H1 (cell line): ENCODE results near the gene PTPRG. TPM values are rescaled to one million over a fixed set of nuclear protein-coding genes. Genes with fewer than 3 reads are reported as not detected.

Experiments
- CTCF ChIA-PET: fragments of 300-600 bp; sonication (Branson Sonifier 250); formaldehyde crosslinking; loops from one replicate; lab custom pipeline; 2021; ENCODE audit not compliant: partially characterized antibody; lab: Charles Lee
- POLR2A ChIA-PET: fragments of 300-600 bp; sonication (Branson Sonifier 250); formaldehyde crosslinking; loops from one replicate; lab custom pipeline; 2021; ENCODE audit warnings: inconsistent platforms; ENCODE audit not compliant: partially characterized antibody; lab: Charles Lee
- DNase-seq, 2 experiments: peaks; one replicate each; pipeline versions ENCODE4 v3.0.0 to v3.0.0-alpha.2; 2010 to 2022; ENCODE audit warnings: low spot score in 2 of 2, low read depth in 1 of 2, mixed read lengths in 1 of 2
- FAIRE-seq: peaks from 2 replicates; lab custom pipeline; 2011; peaks lifted over from hg19 to GRCh38; lab: Jason Lieb, UNC
- H2AFZ ChIP-seq: 2 replicates; pipeline ENCODE4 v1.8.1; 2012; ENCODE audit warnings: low read length, inconsistent platforms
- H2AK5ac ChIP-seq: 2 replicates; pipeline ENCODE4 v1.6.1; 2013; ENCODE audit warnings: low read depth, low read length
- H2BK120ac ChIP-seq: replicated peaks from 2 replicates; pipeline ENCODE3; 2013; ENCODE audit warnings: low read depth, low read length, inconsistent platforms
- H2BK12ac ChIP-seq: 2 replicates; pipeline ENCODE4 v1.6.1; 2013; ENCODE audit warnings: low read depth, low read length
- H2BK15ac ChIP-seq: 2 replicates; pipeline ENCODE4 v1.6.1; 2013; ENCODE audit warnings: low read length
- H2BK20ac ChIP-seq: 2 replicates; pipeline ENCODE4 v1.6.1; 2013; ENCODE audit warnings: low read length
- H2BK5ac ChIP-seq: 2 replicates; pipeline ENCODE4 v1.6.1; 2013; ENCODE audit warnings: low read depth, low read length
- H3K14ac ChIP-seq: 2 replicates; pipeline ENCODE4 v1.6.1; 2013; ENCODE audit warnings: inconsistent platforms; ENCODE audit not compliant: insufficient read length
- H3K18ac ChIP-seq: 2 replicates; pipeline ENCODE4 v1.6.1; 2013; ENCODE audit warnings: low read length; ENCODE audit errors: extremely low read depth
- H3K23ac ChIP-seq: 2 replicates; pipeline ENCODE4 v1.6.1; 2013; ENCODE audit warnings: inconsistent platforms; ENCODE audit not compliant: insufficient read length
- H3K23me2 ChIP-seq: 2 replicates; pipeline ENCODE4 v1.6.1; 2013; ENCODE audit warnings: low read depth, low read length
- H3K27ac ChIP-seq: 2 replicates; pipeline ENCODE4 v1.6.1; 2011; ENCODE audit warnings: low read depth, low read length, inconsistent platforms
- H3K27me3 ChIP-seq, 4 experiments: replicated peaks in 1 of 4; 1 replicate in 1 of 4; 2 replicates in 3 of 4; pipeline versions ENCODE4 v1.6.1 to v1.8.1; 2011 to 2013; ENCODE audit warnings: low read length in 3 of 4, mild to moderate bottlenecking in 3 of 4, inconsistent platforms in 2 of 4, mixed read lengths in 2 of 4, moderate library complexity in 1 of 4; ENCODE audit not compliant: control insufficient read depth in 3 of 4, insufficient read depth in 3 of 4; ENCODE audit errors: extremely low read depth in 1 of 4
- H3K36me3 ChIP-seq, 4 experiments: 2 replicates each; pipeline versions ENCODE4 v1.6.1 to v1.8.1; 2011 to 2013; ENCODE audit warnings: mild to moderate bottlenecking in 4 of 4, low read length in 3 of 4, moderate library complexity in 2 of 4, control low read depth in 1 of 4, inconsistent platforms in 1 of 4; ENCODE audit not compliant: insufficient read depth in 4 of 4, control insufficient read depth in 2 of 4
- H3K4ac ChIP-seq: replicated peaks from 2 replicates; pipeline ENCODE3; 2013; ENCODE audit warnings: low read length, low read depth, mixed read lengths, inconsistent platforms; ENCODE audit not compliant: insufficient read length
- H3K4me1 ChIP-seq, 4 experiments: replicated peaks in 1 of 4; 1 replicate in 1 of 4; 2 replicates in 3 of 4; pipeline versions ENCODE4 v1.6.1 to v1.8.1; 2011 to 2013; ENCODE audit warnings: low read length in 3 of 4, inconsistent platforms in 2 of 4, mixed read lengths in 1 of 4; ENCODE audit not compliant: insufficient read depth in 4 of 4, control insufficient read depth in 3 of 4
- H3K4me2 ChIP-seq, 2 experiments: 2 replicates each; pipeline versions ENCODE4 v1.6.1 to v1.8.1; 2011 to 2013; ENCODE audit warnings: low read depth in 2 of 2, low read length in 2 of 2, control low read depth in 1 of 2, inconsistent platforms in 1 of 2, mild to moderate bottlenecking in 1 of 2; ENCODE audit not compliant: insufficient read depth in 1 of 2
- H3K4me3 ChIP-seq, 4 experiments: fragments of 200-600, 300-600 bp in 1 of 4; sonication (generic), shearing (Covaris generic), sonication (Bioruptor Twin) in 1 of 4; 2 replicates each; pipeline versions ENCODE4 v1.5.1 to v1.8.1; 2011 to 2016; ENCODE audit warnings: low read length in 4 of 4, low read depth in 3 of 4, control low read depth in 2 of 4, inconsistent platforms in 2 of 4, mild to moderate bottlenecking in 2 of 4, mixed read lengths in 1 of 4, moderate library complexity in 1 of 4; ENCODE audit not compliant: insufficient read depth in 2 of 4; ENCODE audit errors: extremely low read depth in 1 of 4
- H3K56ac ChIP-seq: replicated peaks from 2 replicates; pipeline ENCODE3; 2013; ENCODE audit warnings: low read depth, mild to moderate bottlenecking, mixed read lengths, low read length, inconsistent platforms; ENCODE audit not compliant: insufficient read length
- H3K79me1 ChIP-seq: 2 replicates; pipeline ENCODE4 v1.6.1; 2013; ENCODE audit warnings: low read depth, low read length, control low read depth
- H3K79me2 ChIP-seq, 2 experiments: 2 replicates each; pipeline versions ENCODE4 v1.6.1 to v1.8.1; 2012 to 2013; ENCODE audit warnings: low read length in 2 of 2, mild to moderate bottlenecking in 2 of 2, inconsistent platforms in 1 of 2; ENCODE audit not compliant: insufficient read depth in 2 of 2, control insufficient read depth in 1 of 2
- H3K9ac ChIP-seq, 4 experiments: replicated peaks in 1 of 4; 1 replicate in 1 of 4; 2 replicates in 3 of 4; pipeline versions ENCODE4 v1.6.1 to v1.8.1; 2011 to 2013; ENCODE audit warnings: low read depth in 3 of 4, low read length in 3 of 4, control low read depth in 2 of 4, mild to moderate bottlenecking in 2 of 4, moderate library complexity in 2 of 4, inconsistent platforms in 1 of 4; ENCODE audit errors: extremely low read depth in 1 of 4
- H3K9me3 ChIP-seq, 2 experiments: 2 replicates each; pipeline versions ENCODE4 v1.6.1 to v1.8.1; 2012 to 2013; ENCODE audit warnings: mild to moderate bottlenecking in 2 of 2, moderate library complexity in 2 of 2, control low read depth in 1 of 2, inconsistent platforms in 1 of 2, low read depth in 1 of 2, low read length in 1 of 2, mixed read lengths in 1 of 2; ENCODE audit not compliant: insufficient read depth in 2 of 2
- H4K20me1 ChIP-seq, 2 experiments: replicated peaks in 1 of 2; 2 replicates each; pipeline versions ENCODE3 to v1.8.1; 2011 to 2013; ENCODE audit warnings: inconsistent platforms in 2 of 2, low read length in 2 of 2, mild to moderate bottlenecking in 1 of 2; ENCODE audit not compliant: insufficient read depth in 2 of 2, control insufficient read depth in 1 of 2
- H4K5ac ChIP-seq: 2 replicates; pipeline ENCODE4 v1.6.1; 2013; ENCODE audit warnings: low read length, low read depth, mixed read lengths, inconsistent platforms; ENCODE audit not compliant: insufficient read length
- H4K8ac ChIP-seq: 2 replicates; pipeline ENCODE4 v1.8.0; 2013; ENCODE audit warnings: mild to moderate bottlenecking, moderate library complexity, low read length, inconsistent platforms; ENCODE audit not compliant: insufficient read depth; ENCODE audit errors: extremely low read depth
- H4K91ac ChIP-seq: replicated peaks from 2 replicates; pipeline ENCODE3; 2013; ENCODE audit warnings: low read length, mixed read lengths, inconsistent platforms; ENCODE audit not compliant: insufficient read length
- CEBPB ChIP-seq: IDR thresholded peaks from 2 replicates; pipeline ENCODE4 v1.6.1; 2012; ENCODE audit warnings: low read depth, low read length
- EGR1 ChIP-seq: IDR thresholded peaks from 2 replicates; pipeline ENCODE4 v1.6.1; 2011; ENCODE audit warnings: low read depth, low read length, borderline replicate concordance
- EZH2 ChIP-seq: fragments of 200-600 bp; sonication (generic); IDR thresholded peaks from 2 replicates; pipeline ENCODE4 v1.7.1; 2012; ENCODE audit warnings: low read depth, mild to moderate bottlenecking, moderate library complexity, low read length, inconsistent platforms; ENCODE audit not compliant: severe bottlenecking
- JUN ChIP-seq: IDR thresholded peaks from 2 replicates; pipeline ENCODE4 v1.6.1; 2011; ENCODE audit warnings: low read depth, mild to moderate bottlenecking, improper control_type of control experiment, low read length
- KDM5A ChIP-seq: fragments of 200-600 bp; IDR thresholded peaks from 2 replicates; pipeline ENCODE4 v1.7.1; 2012; ENCODE audit warnings: mild to moderate bottlenecking, low read length, inconsistent platforms, mixed read lengths
- NANOG ChIP-seq: IDR thresholded peaks from 2 replicates; pipeline ENCODE4 v1.6.1; 2011; ENCODE audit warnings: low read length, low read depth, mild to moderate bottlenecking, inconsistent platforms; ENCODE audit not compliant: insufficient read depth, poor library complexity, severe bottlenecking
- SIRT6 ChIP-seq: IDR thresholded peaks from one replicate; pipeline ENCODE4 v1.7.1; 2012; ENCODE audit warnings: low read length, inconsistent platforms
- TBP ChIP-seq: IDR thresholded peaks from 2 replicates; pipeline ENCODE4 v1.6.1; 2011; ENCODE audit warnings: low read depth, low read length, improper control_type of control experiment
- TEAD4 ChIP-seq: IDR thresholded peaks from 2 replicates; pipeline ENCODE4 v1.6.1; 2012; ENCODE audit warnings: low read depth, low read length, inconsistent platforms, mixed read lengths
- YY1 ChIP-seq: IDR thresholded peaks from 2 replicates; pipeline ENCODE4 v1.6.1; 2011; ENCODE audit warnings: low read depth, mild to moderate bottlenecking, low read length
- ZNF274 ChIP-seq: IDR thresholded peaks from 2 replicates; pipeline ENCODE4 v1.7.0; 2012; ENCODE audit warnings: low read length, borderline replicate concordance; ENCODE audit errors: extremely low read depth
- WGBS, 2 experiments: shearing (Covaris generic) in 1 of 2; methylation state at CpG; one replicate each; pipeline versions ENCODE4 v1.1.6 to v1.1.7; 2013 to 2015; ENCODE audit warnings: low lambda C conversion rate in 2 of 2, mixed read lengths in 2 of 2, inconsistent platforms in 1 of 2, low coverage in 1 of 2, missing lambda C conversion rate in 1 of 2; ENCODE audit not compliant: insufficient replicate concordance in 2 of 2, insufficient coverage in 1 of 2, insufficient read length in 1 of 2; ENCODE audit errors: extremely low coverage in 1 of 2, missing lambda C conversion rate in 1 of 2; 5-methylcytosine and 5-hydroxymethylcytosine counted together
- polyA plus RNA-seq, 7 experiments: library from polyadenylated mRNA; depleted of rRNA in 3 of 7; stranded (reverse) in 5 of 7; unstranded in 2 of 7; fragments of >200 nt in 5 of 7; fragments of 200-250 nt in 2 of 7; gene quantifications; 1 replicate in 5 of 7; 2 replicates in 1 of 7; 4 replicates in 1 of 7; pipeline versions ENCODE4 v1.2.1 to v1.2.3, GENCODE V29; 2011 to 2013; ENCODE audit warnings: missing spikeins in 2 of 7, mixed read lengths in 2 of 7
- total RNA-seq: library from RNA; stranded (reverse); fragmentation: NEBNext Ultra II Directional; extraction: Animal tissue kit (Norgen Biotek cat#: 25700); gene quantifications from 2 replicates; pipeline ENCODE4 v1.2.1, GENCODE V29; 2021
- TF ChIP-seq, protein P1 (sequence below): IDR thresholded peaks from 2 replicates; pipeline ENCODE4 v1.6.1; 2011; ENCODE audit warnings: low read length, improper control_type of control experiment

The PTPRG gene
- total and polyA plus RNA-seq, 2 of the 8 experiments (the other 6 are each of a cell fraction or from before 2014, with no cell fraction given): 23.3 to 96.2 TPM

- Histone ChIP-seq H4K5ac (no peak overlapping the region), H2BK120ac (no peak overlapping the region), H2AK5ac (no peak overlapping the region), H3K4me3 (no peak overlapping the region), H3K27ac (no peak overlapping the region), H3K9me3 (no peaks in the 10 kb centered on the region; a peak in 1 of 4 replicates), H2BK5ac (no peak overlapping the region), H3K9ac (no peak overlapping the region), H2AFZ (no peak overlapping the region), H3K27me3 (no peaks in the 10 kb centered on the region), H3K4me2 (no peak overlapping the region), H3K79me1 (peaks cover 16% of the 10 kb centered on the region), H3K18ac (no peak overlapping the region), H3K4me1 (peaks cover 0 to 12% (median under 1%) of the 10 kb centered on the region in 4 experiments; a peak in 2 of 7 replicates), H2BK12ac (no peak overlapping the region), H4K8ac (no peak overlapping the region), H3K14ac (no peak overlapping the region), H3K4ac (no peak overlapping the region), H3K79me2 (peaks cover 36 to 99% of the 10 kb centered on the region in 2 experiments), H2BK15ac (no peak overlapping the region), H3K23me2 (no peaks in the 10 kb centered on the region), H3K56ac (no peak overlapping the region), H2BK20ac (no peak overlapping the region), H3K36me3 (peaks cover 0 to 7% (median 3%) of the 10 kb centered on the region in 4 experiments; a peak in 3 of 8 replicates), H4K91ac (no peak overlapping the region), H4K20me1 (peaks cover 20 to 24% of the 10 kb centered on the region in 2 experiments), H3K23ac (no peak overlapping the region)
- no peak for DNase-seq
- POLR2A ChIA-PET: interaction anchor here (0.8 to 2.2 kb wide), 5 partner anchors 13 to 210 kb away, joined by 3 to 9 read pairs (median 7); no protein-coding TSS in a partner anchor
- CTCF ChIA-PET: interaction anchor here (1.3 to 1.9 kb wide), 2 partner anchors 18 to 36 kb away, joined by 3 to 4 read pairs; no protein-coding TSS in a partner anchor
- WGBS, 2 experiments: 84% methylated on average over 2 of the region's 2 CpGs; no CpG with 5 or more reads in 1 of the 2 experiments
- FAIRE-seq: no peak
- no peak for TF ChIP-seq ZNF274
- TF ChIP-seq, protein P1, sequence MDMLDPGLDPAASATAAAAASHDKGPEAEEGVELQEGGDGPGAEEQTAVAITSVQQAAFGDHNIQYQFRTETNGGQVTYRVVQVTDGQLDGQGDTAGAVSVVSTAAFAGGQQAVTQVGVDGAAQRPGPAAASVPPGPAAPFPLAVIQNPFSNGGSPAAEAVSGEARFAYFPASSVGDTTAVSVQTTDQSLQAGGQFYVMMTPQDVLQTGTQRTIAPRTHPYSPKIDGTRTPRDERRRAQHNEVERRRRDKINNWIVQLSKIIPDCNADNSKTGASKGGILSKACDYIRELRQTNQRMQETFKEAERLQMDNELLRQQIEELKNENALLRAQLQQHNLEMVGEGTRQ: no peak
- no peak for TF ChIP-seq EZH2
- TF ChIP-seq KDM5A: no peak
- TF ChIP-seq EGR1: no peak
- no peak for TF ChIP-seq NANOG
- TF ChIP-seq TEAD4: no peak
- no peak for TF ChIP-seq YY1
- no peak for TF ChIP-seq CEBPB
- no peak for TF ChIP-seq SIRT6
- no peak for TF ChIP-seq TBP
- TF ChIP-seq JUN: no peak
These were observed 38.8 kb downstream of the PTPRG start for GRCh38 chr3:61600195-61600594.
